ENCODE measurements around the gene USF1.

The USF1 gene

DNA sequence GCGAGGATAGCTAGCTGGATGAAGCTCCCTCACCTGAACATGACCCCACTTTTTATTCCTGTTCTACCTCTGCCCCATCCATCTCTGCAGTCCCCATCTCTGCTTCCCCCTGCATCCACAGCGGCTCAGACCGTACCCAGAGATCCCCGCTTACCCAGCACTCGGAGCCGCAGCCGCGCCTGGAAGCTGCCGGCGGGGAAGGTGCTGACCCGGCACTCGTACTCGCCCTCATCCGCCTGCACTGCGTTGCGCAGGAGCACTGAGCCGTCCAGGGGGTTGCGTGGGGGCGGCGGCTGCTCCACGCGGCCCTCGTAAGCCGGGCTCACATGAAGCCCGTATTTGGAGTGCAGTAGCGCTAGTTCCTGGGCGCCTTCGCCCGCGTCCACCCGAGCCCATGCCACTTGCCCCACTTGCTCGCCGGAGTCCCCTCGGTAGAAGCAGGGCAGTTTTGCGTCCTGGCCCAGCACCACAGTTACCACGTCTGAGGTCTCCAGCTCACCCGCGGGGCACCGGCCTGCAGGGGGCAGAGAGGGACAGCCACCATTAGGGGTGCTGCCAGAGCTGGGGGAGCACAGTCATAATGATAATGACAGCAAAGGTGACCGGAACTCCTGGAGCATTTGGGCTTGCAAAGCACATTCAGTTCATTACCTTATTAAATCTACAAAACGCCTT is 33.8 kb upstream of the USF1 start:
- no peak for DNase-seq (ENCODE audit: low read depth in 2 of 2)
- TF ChIP-seq CTCF (IDR thresholded peaks at IDR 0.05; ENCODE audit: low read depth, low read length) = no peak
- H3K4me3 ChIP-seq (replicated peaks in 1 of 2; ENCODE audit: low read depth in 2 of 2, low read length in 2 of 2) = no peak overlapping the region

DNA sequence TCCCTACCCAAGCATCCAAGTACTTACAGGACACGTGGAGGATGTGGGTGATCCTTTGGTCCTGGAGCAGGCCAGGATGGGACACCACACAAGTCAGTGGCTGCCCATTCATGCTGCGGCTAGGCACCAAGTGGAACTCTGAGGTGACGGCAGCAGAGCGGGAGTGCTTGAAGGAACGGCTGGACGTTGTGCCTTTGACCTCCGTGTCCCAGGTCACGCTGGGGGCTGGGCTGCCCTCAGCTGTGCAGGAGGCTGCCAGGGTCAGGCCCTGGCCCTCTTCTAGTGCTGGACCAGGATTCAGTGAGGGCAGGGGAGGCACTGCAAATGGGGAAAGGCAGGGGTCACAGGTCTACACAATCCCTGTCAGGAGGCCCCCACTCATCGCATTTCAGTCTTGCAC is 31.6 kb upstream of the USF1 start:
- DNase-seq (ENCODE audit: low read depth in 2 of 2) = no peak
- H3K4me3 ChIP-seq (replicated peaks in 1 of 2; ENCODE audit: low read depth in 2 of 2, low read length in 2 of 2) = no peak overlapping the region
- no peak for TF ChIP-seq CTCF (IDR thresholded peaks at IDR 0.05; ENCODE audit: low read depth, low read length)

DNA sequence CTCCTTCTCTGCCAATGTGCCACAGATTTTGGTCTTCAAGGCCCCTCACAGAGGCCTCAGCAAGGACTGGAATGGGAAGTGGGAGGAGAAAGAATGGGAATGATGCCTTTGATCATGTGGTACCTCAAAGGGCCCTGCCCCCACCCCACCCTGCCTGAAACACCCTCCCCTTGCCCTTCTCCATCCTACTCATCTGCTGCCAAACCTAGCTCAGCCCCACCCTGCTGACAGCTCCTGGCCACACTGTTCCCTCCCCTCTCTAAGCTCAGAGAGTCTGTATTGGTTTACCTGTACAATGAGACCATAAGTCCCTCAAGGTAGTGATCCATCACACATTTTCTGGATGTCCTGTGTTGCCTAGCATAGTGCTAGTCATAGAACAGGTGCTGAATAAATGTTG is 30.6 kb upstream of the USF1 start:
- DNase-seq (ENCODE audit: low read depth in 2 of 2) = no peak
- no peak for TF ChIP-seq CTCF (IDR thresholded peaks at IDR 0.05; ENCODE audit: low read depth, low read length)

DNA sequence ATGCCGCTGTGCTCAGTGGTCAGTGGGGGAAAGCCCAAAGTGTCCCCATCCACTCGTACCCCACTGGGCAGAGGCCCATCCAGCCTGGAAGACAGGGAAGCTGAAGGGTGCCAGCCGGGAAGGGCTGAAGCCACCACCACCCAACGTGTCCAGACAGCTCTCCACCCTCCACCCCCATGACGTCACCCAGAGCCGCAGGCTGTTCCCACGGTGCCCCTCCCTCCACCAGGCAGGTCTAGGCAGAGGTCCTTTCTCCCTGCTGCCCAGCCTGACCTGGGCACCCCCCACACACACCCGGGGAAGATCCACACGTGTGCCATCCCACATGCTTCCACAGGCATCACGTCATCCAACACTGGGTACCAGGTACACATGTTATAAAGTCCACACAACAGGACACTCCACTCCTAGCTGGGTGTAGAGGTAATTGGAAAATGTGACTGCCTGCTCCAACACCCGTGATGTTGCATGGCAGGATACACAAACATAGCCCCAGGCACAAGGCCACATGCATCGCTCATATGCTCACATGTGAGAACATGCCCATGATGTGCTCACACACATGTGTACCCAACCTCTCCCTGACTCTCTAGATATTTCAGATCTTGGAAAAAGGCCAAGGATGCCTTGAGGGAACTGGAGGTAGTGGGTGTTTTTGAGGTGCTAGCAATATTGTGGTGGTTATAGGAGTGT is 29.0 kb upstream of the USF1 start:
- H3K4me3 ChIP-seq (replicated peaks in 1 of 2; ENCODE audit: low read depth in 2 of 2, low read length in 2 of 2) = no peak overlapping the region
- DNase-seq (ENCODE audit: low read depth in 2 of 2) = no peak
- no peak for TF ChIP-seq CTCF (IDR thresholded peaks at IDR 0.05; ENCODE audit: low read depth, low read length)

More for the DNA sequence above, 30.6 kb upstream of the USF1 start:
- no peak overlapping the region for H3K4me3 ChIP-seq (replicated peaks in 1 of 2; ENCODE audit: low read depth in 2 of 2, low read length in 2 of 2)

DNA sequence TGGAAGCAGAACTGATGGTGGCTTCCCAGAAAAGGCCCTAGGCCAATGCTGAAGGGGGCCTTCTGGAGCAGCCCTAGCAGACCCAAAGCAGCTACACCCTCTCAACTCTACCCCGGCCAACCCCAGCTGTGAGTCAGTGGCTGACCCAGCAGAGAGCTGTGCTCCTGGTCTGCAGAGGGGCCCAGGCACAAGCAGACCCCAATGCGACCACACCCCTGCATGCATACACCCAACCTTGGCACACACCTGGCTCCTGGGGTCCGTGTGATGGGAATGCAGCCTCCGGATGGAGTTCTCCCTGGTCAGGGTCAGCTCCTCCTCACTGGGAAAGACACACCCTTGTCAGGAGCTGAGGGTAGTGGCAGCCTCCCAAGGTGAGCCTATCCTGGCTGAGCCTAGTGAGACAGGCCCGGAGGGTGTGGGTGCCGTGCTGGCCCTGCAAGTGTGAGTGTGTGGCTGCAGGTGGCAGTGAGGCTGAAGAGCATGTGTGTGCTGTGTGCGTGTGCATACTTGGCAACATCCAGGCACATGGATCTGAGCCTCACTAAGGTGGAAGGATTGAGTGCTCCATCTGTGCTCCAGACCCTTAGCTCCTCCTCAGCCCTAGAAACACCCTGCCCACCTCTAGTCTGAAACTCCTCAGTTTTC is 27.8 kb upstream of the USF1 start:
- TF ChIP-seq CTCF (IDR thresholded peaks at IDR 0.05; ENCODE audit: low read depth, low read length) = no peak
- no peak for DNase-seq (ENCODE audit: low read depth in 2 of 2)
- H3K4me3 ChIP-seq (replicated peaks in 1 of 2; ENCODE audit: low read depth in 2 of 2, low read length in 2 of 2) = no peak overlapping the region

GRCh38 chr1:161072751-161073449 is 27.1 kb upstream of the USF1 start:
- no peak overlapping the region for H3K4me3 ChIP-seq (replicated peaks in 1 of 2; ENCODE audit: low read depth in 2 of 2, low read length in 2 of 2)
- DNase-seq (ENCODE audit: low read depth in 2 of 2) = no peak
- no peak for TF ChIP-seq CTCF (IDR thresholded peaks at IDR 0.05; ENCODE audit: low read depth, low read length)

Data from cardiac fibroblast (primary cell).